ENCODE measurements around the gene GPR55. TPM values are rescaled to one million over a fixed set of nuclear protein-coding genes. Genes with fewer than 3 reads are reported as not detected.

Gene GPR55
- total RNA-seq, 1 experiment from 2014 or later = not detected

DNA sequence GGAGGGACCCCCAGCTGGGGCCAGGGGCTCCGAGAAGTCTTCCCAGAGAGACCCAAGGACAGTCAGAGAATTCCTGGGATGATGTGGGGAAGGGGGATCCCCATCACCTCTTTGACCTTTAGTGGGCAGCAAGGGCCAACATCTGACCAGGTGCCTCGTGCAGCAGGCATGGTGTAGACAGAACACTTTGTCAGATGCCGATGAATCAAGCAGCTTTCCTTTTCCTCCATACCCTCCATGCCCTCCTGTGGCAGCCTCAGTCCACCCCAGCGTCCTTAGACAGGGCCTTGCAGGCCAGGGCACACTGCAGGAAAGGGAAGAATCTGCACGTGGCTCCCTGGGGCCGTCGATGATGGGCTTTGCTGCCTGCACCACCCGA, 26.3 kb downstream of the GPR55 start:
- no peak overlapping the region for H3K4me2 ChIP-seq (ENCODE audit: low read length)
- TF ChIP-seq ZFX (IDR thresholded peaks at IDR 0.05) = no peak
- TF ChIP-seq FOSL1 (IDR thresholded peaks at IDR 0.05; ENCODE audit: low read depth) = no peak
- H3K4me1 ChIP-seq (ENCODE audit: control insufficient read depth in 1 of 2, insufficient read depth in 2 of 2, low read length in 2 of 2) = peaks cover 0 to 8% of the 10 kb centered on the region in 2 experiments; a peak in 2 of 4 replicates
- BruUV-seq (replicated peaks) = no TSS peak
- H3K4me3 ChIP-seq (replicated peaks in 1 of 2; ENCODE audit: low read depth in 1 of 2, low read length in 2 of 2) = no peak overlapping the region
- H3K9ac ChIP-seq (ENCODE audit: low read length) = no peak overlapping the region
- H3K27ac ChIP-seq (ENCODE audit: low read depth, low read length) = no peak overlapping the region
- no peaks in the 10 kb centered on the region for H3K9me2 ChIP-seq (ENCODE audit: insufficient read depth)
- H3K36me3 ChIP-seq (ENCODE audit: control insufficient read depth in 1 of 2, insufficient read depth in 2 of 2, low read length in 2 of 2) = no peaks in the 10 kb centered on the region
- RAD21 ChIA-PET (ENCODE audit: low non-redundant PET in 1 of 2, low total read pairs in 2 of 2, uncharacterized antibody in 2 of 2, unreplicated experiment in 2 of 2) = no interaction called here
- ATAC-seq (no peak), DNase-seq (ENCODE audit: low read depth, low spot score) (no peak)
- no peaks in the 10 kb centered on the region for H3K9me3 ChIP-seq (ENCODE audit: control insufficient read depth in 1 of 2, insufficient read depth in 1 of 2, low read depth in 1 of 2, low read length in 2 of 2)
- peaks cover 24% of the 10 kb centered on the region; the same call in 1 of the 2 replicates for H3K27me3 ChIP-seq (ENCODE audit: insufficient read depth, low read length)
- H2AFZ ChIP-seq (ENCODE audit: low read depth, low read length, poor library complexity, severe bottlenecking) = no peak overlapping the region
- intact Hi-C loops (cut with micrococcal nuclease) = no loop called here
- CTCF ChIA-PET = no interaction called here
- H4K20me1 ChIP-seq (ENCODE audit: insufficient read depth) = no peaks in the 10 kb centered on the region
- POLR2A ChIA-PET = no interaction called here
- no peaks in the 10 kb centered on the region for H3K79me2 ChIP-seq (ENCODE audit: insufficient read depth, low read length)

DNA sequence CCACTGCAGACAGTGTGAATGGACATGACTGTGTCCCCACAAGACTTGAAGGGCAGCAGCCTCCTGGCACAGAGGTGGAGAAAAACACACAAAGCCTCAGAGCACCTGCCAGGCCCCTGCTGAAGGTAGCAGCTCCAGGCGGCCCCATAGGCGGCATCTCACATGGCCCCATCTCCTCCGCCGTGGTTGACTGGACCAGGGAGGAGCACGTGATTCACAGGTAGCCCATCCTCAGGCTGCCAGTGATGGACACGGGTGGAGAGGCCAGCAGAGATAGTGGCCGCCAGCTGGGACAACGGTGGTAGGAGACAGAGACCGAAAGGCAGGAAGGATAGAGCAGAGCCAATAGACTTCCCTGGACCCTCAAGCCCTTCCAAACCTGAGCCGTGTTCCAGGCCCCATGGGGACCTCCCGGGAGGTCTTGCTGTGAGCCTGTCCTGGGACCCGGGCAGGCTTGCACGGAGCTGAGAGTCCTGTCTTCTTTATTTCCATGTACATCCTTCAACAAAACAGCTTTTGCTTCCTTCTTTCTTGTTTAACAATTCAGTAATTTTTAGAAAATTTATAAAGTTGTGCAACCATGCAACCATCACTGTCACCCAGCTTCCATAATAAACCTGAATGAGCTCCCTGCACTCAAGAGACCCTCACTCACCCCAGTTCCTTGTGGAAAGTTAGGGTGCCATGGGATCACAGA, 26.9 kb downstream of the GPR55 start:
- no TSS peak for BruUV-seq (replicated peaks)
- peaks cover 22% of the 10 kb centered on the region; the same call in 1 of the 2 replicates for H3K27me3 ChIP-seq (ENCODE audit: insufficient read depth, low read length)
- H3K36me3 ChIP-seq (ENCODE audit: control insufficient read depth in 1 of 2, insufficient read depth in 2 of 2, low read length in 2 of 2) = no peaks in the 10 kb centered on the region
- ATAC-seq (no peak), DNase-seq (ENCODE audit: low read depth, low spot score) (no peak)
- H3K4me1 ChIP-seq (ENCODE audit: control insufficient read depth in 1 of 2, insufficient read depth in 2 of 2, low read length in 2 of 2) = peaks cover 0 to 8% of the 10 kb centered on the region in 2 experiments; a peak in 2 of 4 replicates
- ChIA-PET CTCF (interaction anchor here (1.2 kb wide), 1 partner anchor 26 kb away, joined by 4 read pairs; no protein-coding TSS in a partner anchor), POLR2A (no interaction called here), RAD21 (ENCODE audit: low non-redundant PET in 1 of 2, low total read pairs in 2 of 2, uncharacterized antibody in 2 of 2, unreplicated experiment in 2 of 2) (no interaction called here)
- H3K9me2 ChIP-seq (ENCODE audit: insufficient read depth) = no peaks in the 10 kb centered on the region
- no peaks in the 10 kb centered on the region for H3K79me2 ChIP-seq (ENCODE audit: insufficient read depth, low read length)
- no peak overlapping the region for H3K27ac ChIP-seq (ENCODE audit: low read depth, low read length)
- no peaks in the 10 kb centered on the region for H3K9me3 ChIP-seq (ENCODE audit: control insufficient read depth in 1 of 2, insufficient read depth in 1 of 2, low read depth in 1 of 2, low read length in 2 of 2)
- H4K20me1 ChIP-seq (ENCODE audit: insufficient read depth) = no peaks in the 10 kb centered on the region
- intact Hi-C loops (cut with micrococcal nuclease) = no loop called here
- H2AFZ ChIP-seq (ENCODE audit: low read depth, low read length, poor library complexity, severe bottlenecking) = no peak overlapping the region
- no peak overlapping the region for H3K4me2 ChIP-seq (ENCODE audit: low read length)
- H3K9ac ChIP-seq (ENCODE audit: low read length) = no peak overlapping the region
- TF ChIP-seq ZNF274 (IDR thresholded peaks at IDR 0.05; ENCODE audit: low read depth, low read length) = no peak
- H3K4me3 ChIP-seq (replicated peaks in 1 of 2; ENCODE audit: low read depth in 1 of 2, low read length in 2 of 2) = no peak overlapping the region

Measured in HCT116 (cell line).